Islet of Langerhans (tissue), 1 donor: ENCODE data around the gene CEP89.
"Not testable (repeated sequence)": the region's sequence is repeated elsewhere in the genome, so short reads cannot be mapped to it uniquely, and the experiment has no call there.

Experiments used
- FAIRE-seq: peaks from one replicate; lab custom pipeline; 2011; peaks lifted over from hg19 to GRCh38; lab: Jason Lieb, UNC

Gene CEP89

GRCh38 chr19:32869369-32869965, 102.3 kb downstream of the CEP89 start, which contains the start of gene SLC7A9:
TSS of gene SLC7A9 (minus strand) at chr19:32869767. CDS start at chr19:32868534, 1,233 bp downstream.
- FAIRE-seq, result no peak

GRCh38 chr19:32868206-32868950, 103.4 kb downstream of the CEP89 start:
- no peak for FAIRE-seq

- FAIRE-seq, result not testable (repeated sequence)
These were observed 104.3 kb downstream of the CEP89 start for GRCh38 chr19:32867436-32867835.

GRCh38 chr19:32866564-32867265, 105.0 kb downstream of the CEP89 start:
- no peak for FAIRE-seq

- FAIRE-seq, result no peak
These were observed 105.7 kb downstream of the CEP89 start for GRCh38 chr19:32866061-32866460.

GRCh38 chr19:32865326-32865725, 106.4 kb downstream of the CEP89 start:
- FAIRE-seq, result no peak

GRCh38 chr19:32864318-32865007, 107.3 kb downstream of the CEP89 start:
- no peak for FAIRE-seq

- FAIRE-seq, result no peak
These were observed 107.9 kb downstream of the CEP89 start for GRCh38 chr19:32863841-32864240.

- FAIRE-seq, result no peak
These were observed 108.5 kb downstream of the CEP89 start for GRCh38 chr19:32863301-32863700.

GRCh38 chr19:32862741-32863140, 109.0 kb downstream of the CEP89 start:
- FAIRE-seq, result no peak

- no peak for FAIRE-seq
These were observed 109.6 kb downstream of the CEP89 start for GRCh38 chr19:32862173-32862572.

- no peak for FAIRE-seq
These were observed 110.2 kb downstream of the CEP89 start for GRCh38 chr19:32861596-32861995.

GRCh38 chr19:32859591-32859990, 112.2 kb downstream of the CEP89 start:
- no peak for FAIRE-seq

- no peak for FAIRE-seq
These were observed 113.2 kb downstream of the CEP89 start for GRCh38 chr19:32858559-32858958.

- no peak for FAIRE-seq
These were observed 113.6 kb downstream of the CEP89 start for GRCh38 chr19:32858155-32858554.

- no peak for FAIRE-seq
These were observed 114.2 kb downstream of the CEP89 start for GRCh38 chr19:32857584-32857983.

- not testable (repeated sequence) for FAIRE-seq
These were observed 114.9 kb downstream of the CEP89 start for GRCh38 chr19:32856818-32857217.

- FAIRE-seq, result no peak
These were observed 119.5 kb downstream of the CEP89 start for GRCh38 chr19:32852216-32852615.

GRCh38 chr19:32848035-32848434, 123.7 kb downstream of the CEP89 start:
- FAIRE-seq, result not testable (repeated sequence)

- no peak for FAIRE-seq
These were observed 128.0 kb downstream of the CEP89 start for GRCh38 chr19:32843716-32844245.

- FAIRE-seq, result no peak
These were observed 129.7 kb downstream of the CEP89 start for GRCh38 chr19:32842061-32842460.

- no peak for FAIRE-seq
These were observed 134.2 kb downstream of the CEP89 start for GRCh38 chr19:32837531-32837930.
